ENCODE data around the gene MPND. TPM values are rescaled to one million over a fixed set of nuclear protein-coding genes. Genes with fewer than 3 reads are reported as not detected.

The MPND gene
- total RNA-seq, 6 donors from 2014 or later: 7.7 to 37.1 (median 15.6) TPM

- 85 to 87% methylated on average over 3 to 6 of the region's 12 CpGs for WGBS, 2 donors
- ATAC-seq (ENCODE audit: low FRiP score in 2 of 2) (no peak), DNase-seq (peak in 1 of 2 donors; percentile 71)
- H3K36me3 ChIP-seq: no peaks in the 10 kb centered on the region
- peaks cover 18 to 24% (median 21%) of the 10 kb centered on the region in 4 donors for H3K4me1 ChIP-seq
- no peak overlapping the region for H3K27ac ChIP-seq
- H3K27me3 ChIP-seq: no peaks in the 10 kb centered on the region
- no peaks in the 10 kb centered on the region for H3K9me3 ChIP-seq
- no peak for TF ChIP-seq EP300 (IDR thresholded peaks at IDR 0.05)
- H3K4me3 ChIP-seq: no peak overlapping the region
Measured at GRCh38 chr19:4324228-4324627, 19.1 kb upstream of the MPND start.

- Histone ChIP-seq H3K27me3 (no peaks in the 10 kb centered on the region), H3K36me3 (no peaks in the 10 kb centered on the region), H3K4me3 (no peak overlapping the region), H3K4me1 (peaks cover 18 to 24% (median 21%) of the 10 kb centered on the region in 4 donors), H3K27ac (no peak overlapping the region), H3K9me3 (no peaks in the 10 kb centered on the region)
- ATAC-seq (ENCODE audit: low FRiP score in 2 of 2) (no peak), DNase-seq (no peak)
- WGBS, 2 donors: 65 to 70% methylated on average over 12 to 13 of the region's 13 CpGs
- TF ChIP-seq POLR2A (IDR thresholded peaks at IDR 0.05) (no peak), CTCF (IDR thresholded peaks at IDR 0.05) (no peak), POLR2AphosphoS5 (IDR thresholded peaks at IDR 0.05) (no peak), EP300 (IDR thresholded peaks at IDR 0.05) (no peak)
Measured at GRCh38 chr19:4326215-4326836, 17.0 kb upstream of the MPND start.

- Histone ChIP-seq H3K27me3 (no peaks in the 10 kb centered on the region), H3K4me1 (peaks cover 18 to 24% (median 21%) of the 10 kb centered on the region in 4 donors), H3K36me3 (no peaks in the 10 kb centered on the region), H3K27ac (no peak overlapping the region), H3K4me3 (peak overlapping the region in 2 of 4 donors; percentile 47 to 57), H3K9me3 (no peaks in the 10 kb centered on the region)
- DNase-seq: peak in 1 of 2 donors; percentile 83
- ATAC-seq (ENCODE audit: low FRiP score in 2 of 2): no peak
- WGBS, 2 donors: 25 to 35% methylated on average over 20 to 28 of the region's 33 CpGs
- TF ChIP-seq EP300 (IDR thresholded peaks at IDR 0.05): no peak
- no peak for TF ChIP-seq POLR2A (IDR thresholded peaks at IDR 0.05)
- no peak for TF ChIP-seq POLR2AphosphoS5 (IDR thresholded peaks at IDR 0.05)
Measured at GRCh38 chr19:4326837-4327251, 16.5 kb upstream of the MPND start.

- peaks cover 18 to 24% (median 21%) of the 10 kb centered on the region in 4 donors for H3K4me1 ChIP-seq
- peak overlapping the region; percentile 19 to 57 (median 40) for H3K4me3 ChIP-seq
- peak overlapping the region in 1 of 4 donors; percentile 61 for H3K27ac ChIP-seq
- DNase-seq: peak; percentile 77 to 85
- 7 to 43% methylated on average over 11 to 16 of the region's 30 CpGs for WGBS, 2 donors
- H3K36me3 ChIP-seq: no peaks in the 10 kb centered on the region
- H3K9me3 ChIP-seq: no peaks in the 10 kb centered on the region
- TF ChIP-seq POLR2A (IDR thresholded peaks at IDR 0.05) (no peak), EP300 (IDR thresholded peaks at IDR 0.05) (no peak), POLR2AphosphoS5 (IDR thresholded peaks at IDR 0.05) (no peak), CTCF (IDR thresholded peaks at IDR 0.05) (no peak)
- peak; percentile 48 to 76 for ATAC-seq (ENCODE audit: low FRiP score in 2 of 2)
- no peaks in the 10 kb centered on the region for H3K27me3 ChIP-seq
Measured at GRCh38 chr19:4327252-4327876, 16.0 kb upstream of the MPND start.

- Histone ChIP-seq H3K9me3 (no peaks in the 10 kb centered on the region), H3K36me3 (no peaks in the 10 kb centered on the region), H3K27ac (peak overlapping the region in 1 of 4 donors; percentile 61), H3K27me3 (no peaks in the 10 kb centered on the region), H3K4me3 (peak overlapping the region; percentile 19 to 57 (median 40)), H3K4me1 (peaks cover 18 to 24% (median 21%) of the 10 kb centered on the region in 4 donors)
- 8 to 14% methylated on average over 2 to 12 of the region's 13 CpGs for WGBS, 2 donors
- ATAC-seq (ENCODE audit: low FRiP score in 2 of 2) (peak in 1 of 2 donors; percentile 28), DNase-seq (no peak)
- TF ChIP-seq CTCF (IDR thresholded peaks at IDR 0.05) (no peak), POLR2AphosphoS5 (IDR thresholded peaks at IDR 0.05) (no peak), POLR2A (IDR thresholded peaks at IDR 0.05) (no peak), EP300 (IDR thresholded peaks at IDR 0.05) (no peak)
Measured at GRCh38 chr19:4327877-4328242, 15.5 kb upstream of the MPND start.
